Osteoblast (primary cell): Measurements from ENCODE around the gene CPNE6. TPM values are rescaled to one million over a fixed set of nuclear protein-coding genes. Genes with fewer than 3 reads are reported as not detected.

ENCODE experiments used
- DNase-seq: peaks from one replicate; pipeline ENCODE4 v3.0.0; 2011; ENCODE audit warnings: low spot score, mixed read lengths; ENCODE audit not compliant: insufficient read length; ENCODE audit errors: missing footprints
- H2AFZ ChIP-seq: 2 replicates; pipeline ENCODE4 v1.6.0; 2011; ENCODE audit warnings: mild to moderate bottlenecking, low read length
- H3K27ac ChIP-seq: 2 replicates; pipeline ENCODE4 v1.5.1; 2011; ENCODE audit warnings: mild to moderate bottlenecking, low read depth, low read length, moderate library complexity
- H3K27me3 ChIP-seq: 2 replicates; pipeline ENCODE4 v1.6.0; 2012; ENCODE audit warnings: mild to moderate bottlenecking, control low read depth, inconsistent platforms, low read length, moderate library complexity; ENCODE audit not compliant: insufficient read depth
- H3K36me3 ChIP-seq: 2 replicates; pipeline ENCODE4 v1.5.1; 2011; ENCODE audit warnings: mild to moderate bottlenecking, low read length, control low read depth, moderate library complexity; ENCODE audit not compliant: insufficient read depth
- H3K4me1 ChIP-seq: 2 replicates; pipeline ENCODE4 v1.5.1; 2011; ENCODE audit warnings: mild to moderate bottlenecking, low read length, control low read depth, moderate library complexity; ENCODE audit not compliant: insufficient read depth
- H3K4me2 ChIP-seq: 2 replicates; pipeline ENCODE4 v1.6.0; 2011; ENCODE audit warnings: mild to moderate bottlenecking, low read length; ENCODE audit not compliant: insufficient read depth
- H3K4me3 ChIP-seq: fragments of 200-600 bp; sonication (generic); 3 replicates; pipeline ENCODE4 v1.5.1; 2012; ENCODE audit warnings: mild to moderate bottlenecking, low read length, inconsistent platforms; ENCODE audit not compliant: insufficient read depth
- H3K79me2 ChIP-seq: 2 replicates; pipeline ENCODE4 v1.6.0; 2012; ENCODE audit warnings: mild to moderate bottlenecking, low read length, control low read depth, inconsistent platforms; ENCODE audit not compliant: insufficient read depth
- H3K9me3 ChIP-seq: 2 replicates; pipeline ENCODE4 v1.5.1; 2011; ENCODE audit warnings: low read depth, low read length, control low read depth
- H4K20me1 ChIP-seq: 2 replicates; pipeline ENCODE4 v1.6.0; 2012; ENCODE audit warnings: mild to moderate bottlenecking, low read length, control low read depth; ENCODE audit not compliant: insufficient read depth
- CTCF ChIP-seq: IDR thresholded peaks from 2 replicates; pipeline ENCODE4 v1.5.1; 2011; ENCODE audit warnings: mild to moderate bottlenecking, low read depth, low read length, moderate library complexity; ENCODE audit errors: extremely low read depth
- total RNA-seq: library from RNA; depleted of rRNA; stranded (reverse); fragments of >200 nt; gene quantifications from 2 replicates; pipeline ENCODE4 v1.2.3, GENCODE V29; 2012

Gene CPNE6
- total RNA-seq, 1 donor = not detected

GRCh38 chr14:24051789-24052655 is 19.3 kb upstream of the CPNE6 start, which contains the start of gene CARMIL3:
TSS of gene CARMIL3 (plus strand) at chr14:24052009. CDS start at chr14:24052154, 145 bp downstream.
- Histone ChIP-seq H4K20me1 (no peaks in the 10 kb centered on the region), H3K4me1 (peaks cover 6% of the 10 kb centered on the region), H3K4me2 (peak within 1 kb of the TSS; percentile 84), H3K4me3 (peak within 1 kb of the TSS; percentile 74), H3K36me3 (no peaks in the 10 kb centered on the region), H3K9me3 (no peaks in the 10 kb centered on the region), H3K27ac (no peak within 1 kb of the TSS), H2AFZ (peak within 1 kb of the TSS; percentile 76), H3K27me3 (peaks cover 41% of the 10 kb centered on the region), H3K79me2 (no peaks in the 10 kb centered on the region)
- DNase-seq = peak; percentile 97
- no peak for TF ChIP-seq CTCF

- no peaks in the 10 kb centered on the region for H3K9me3 ChIP-seq
- no peaks in the 10 kb centered on the region for H4K20me1 ChIP-seq
- no peak overlapping the region for H2AFZ ChIP-seq
- no peak overlapping the region for H3K27ac ChIP-seq
- peaks cover 36% of the 10 kb centered on the region for H3K27me3 ChIP-seq
- H3K4me2 ChIP-seq = peak overlapping the region; percentile 84
- H3K79me2 ChIP-seq = no peaks in the 10 kb centered on the region
- DNase-seq = peak; percentile 60
- no peak for TF ChIP-seq CTCF
- no peaks in the 10 kb centered on the region for H3K36me3 ChIP-seq
- peaks cover 6% of the 10 kb centered on the region for H3K4me1 ChIP-seq
- H3K4me3 ChIP-seq = peak overlapping the region; percentile 74
Measured at GRCh38 chr14:24052656-24053547, 18.5 kb upstream of the CPNE6 start.

- H4K20me1 ChIP-seq = peaks cover under 1% of the 10 kb centered on the region
- TF ChIP-seq CTCF = no peak
- no peaks in the 10 kb centered on the region for H3K79me2 ChIP-seq
- no peak overlapping the region for H2AFZ ChIP-seq
- H3K4me1 ChIP-seq = peaks cover 6% of the 10 kb centered on the region
- peaks cover 33% of the 10 kb centered on the region for H3K27me3 ChIP-seq
- H3K36me3 ChIP-seq = no peaks in the 10 kb centered on the region
- H3K4me3 ChIP-seq = no peak overlapping the region
- no peak overlapping the region for H3K27ac ChIP-seq
- H3K4me2 ChIP-seq = no peak overlapping the region
- peak; percentile 73 for DNase-seq
- H3K9me3 ChIP-seq = no peaks in the 10 kb centered on the region
Measured at GRCh38 chr14:24053548-24054323, 17.6 kb upstream of the CPNE6 start.
